Panc1 (cell line): ENCODE results near the gene TRPM5.

Source experiments
- POLR2AphosphoS5 ChIP-seq: IDR thresholded peaks from 2 replicates; pipeline ENCODE4 v1.6.1; 2012; ENCODE audit warnings: mild to moderate bottlenecking, low read depth, low read length, moderate library complexity
- TF ChIP-seq, protein P1 (sequence below): fragments of 450-650 bp; IDR thresholded peaks from 2 replicates; pipeline ENCODE4 v1.5.1; 2017; ENCODE audit warnings: mild to moderate bottlenecking

DNA sequence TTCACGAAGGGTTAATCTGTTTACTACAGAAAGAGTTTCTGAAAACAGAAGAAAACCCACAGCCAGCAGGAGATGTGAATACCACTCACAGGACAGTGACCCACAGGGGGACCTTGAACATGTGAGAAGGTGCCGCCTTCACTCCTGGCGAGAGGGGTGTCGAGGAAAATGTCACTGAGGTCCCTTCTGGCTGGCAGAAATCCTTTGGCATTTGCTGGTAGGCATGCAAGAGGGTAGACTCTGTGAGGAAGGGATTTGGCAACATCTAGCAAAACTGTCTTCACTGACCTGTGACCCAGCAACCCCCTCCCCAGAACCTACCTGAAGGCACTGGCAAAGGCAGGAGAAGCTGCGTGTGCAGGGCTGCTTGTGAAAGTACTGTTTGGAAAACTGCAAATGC, 9.1 kb upstream of the TRPM5 start:
- TF ChIP-seq, protein P1, sequence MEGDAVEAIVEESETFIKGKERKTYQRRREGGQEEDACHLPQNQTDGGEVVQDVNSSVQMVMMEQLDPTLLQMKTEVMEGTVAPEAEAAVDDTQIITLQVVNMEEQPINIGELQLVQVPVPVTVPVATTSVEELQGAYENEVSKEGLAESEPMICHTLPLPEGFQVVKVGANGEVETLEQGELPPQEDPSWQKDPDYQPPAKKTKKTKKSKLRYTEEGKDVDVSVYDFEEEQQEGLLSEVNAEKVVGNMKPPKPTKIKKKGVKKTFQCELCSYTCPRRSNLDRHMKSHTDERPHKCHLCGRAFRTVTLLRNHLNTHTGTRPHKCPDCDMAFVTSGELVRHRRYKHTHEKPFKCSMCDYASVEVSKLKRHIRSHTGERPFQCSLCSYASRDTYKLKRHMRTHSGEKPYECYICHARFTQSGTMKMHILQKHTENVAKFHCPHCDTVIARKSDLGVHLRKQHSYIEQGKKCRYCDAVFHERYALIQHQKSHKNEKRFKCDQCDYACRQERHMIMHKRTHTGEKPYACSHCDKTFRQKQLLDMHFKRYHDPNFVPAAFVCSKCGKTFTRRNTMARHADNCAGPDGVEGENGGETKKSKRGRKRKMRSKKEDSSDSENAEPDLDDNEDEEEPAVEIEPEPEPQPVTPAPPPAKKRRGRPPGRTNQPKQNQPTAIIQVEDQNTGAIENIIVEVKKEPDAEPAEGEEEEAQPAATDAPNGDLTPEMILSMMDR = no peak
- TF ChIP-seq POLR2AphosphoS5 = no peak
